Psoas muscle (tissue), 8 donors: ENCODE data around the gene DPP3. TPM values are rescaled to one million over a fixed set of nuclear protein-coding genes. Genes with fewer than 3 reads are reported as not detected.
A peak's percentile ranks its signal among the peaks of the same experiment; 100 is the strongest.
"Not testable (repeated sequence)": the region's sequence is repeated elsewhere in the genome, so short reads cannot be mapped to it uniquely, and the experiment has no call there.

Experiments used
- ATAC-seq, 4 donors: fragments of 200-7000 bp; cut with Tn5 transposase; one replicate each; pipeline ENCODE4 v1.9.1; 2020; ENCODE audit warnings: moderate library complexity in 3 of 4, mild to moderate bottlenecking in 2 of 4
- DNase-seq, 2 donors: peaks; one replicate each; pipeline ENCODE4 v3.0.0-alpha.2; 2020
- H3K27ac ChIP-seq: fragments of 200-600 bp; one replicate; pipeline ENCODE4 v1.8.0; 2022
- H3K27me3 ChIP-seq, 3 donors: fragments of 200-600 bp in 1 of 3; one replicate each; pipeline versions ENCODE4 v1.6.1 to v1.8.0; 2013 to 2022; ENCODE audit warnings: low read length in 2 of 3, mild to moderate bottlenecking in 2 of 3, moderate library complexity in 1 of 3; ENCODE audit not compliant: insufficient read depth in 3 of 3
- H3K36me3 ChIP-seq, 2 donors: fragments of 200-600 bp in 1 of 2; one replicate each; pipeline versions ENCODE4 v1.6.1 to v1.8.0; 2013 to 2022; ENCODE audit warnings: low read depth in 1 of 2, mild to moderate bottlenecking in 1 of 2, moderate library complexity in 1 of 2; ENCODE audit not compliant: insufficient read depth in 1 of 2
- H3K4me1 ChIP-seq: fragments of 200-600 bp; one replicate; pipeline ENCODE4 v1.8.0; 2022
- H3K4me3 ChIP-seq: fragments of 200-600 bp; one replicate; pipeline ENCODE4 v1.8.0; 2022; ENCODE audit warnings: mild to moderate bottlenecking
- H3K9me3 ChIP-seq: fragments of 200-600 bp; one replicate; pipeline ENCODE4 v1.8.0; 2022
- WGBS, 3 donors: extraction: QIAGEN DNeasy Blood & Tissue Kit; methylation state at CpG; one replicate each; pipeline versions ENCODE4 v1.1.6 to v1.1.7; 2013; 5-methylcytosine and 5-hydroxymethylcytosine counted together
- intact Hi-C, 2 donors: fragments of 100-400 bp; cut with DNase I; formaldehyde crosslinking; loops; one replicate each; pipeline versions ENCODE4 v1.11.0 to v1.14.2; 2022
- long read RNA-seq, 2 donors: library from polyadenylated mRNA; unstranded; transcript quantifications; one replicate each; pipeline ENCODE4 v2.0.0, GENCODE V29; 2021
- polyA plus RNA-seq, 3 donors: library from polyadenylated mRNA; stranded (reverse); fragments of 200-250 nt; gene quantifications; one replicate each; pipeline ENCODE4 v1.2.3, GENCODE V29; 2013
- total RNA-seq, 4 donors: library from RNA; stranded (reverse); fragmentation: NEBNext Ultra II Directional in 2 of 4; extraction: Animal tissue kit (Norgen Biotek cat#: 25700) in 2 of 4; gene quantifications; one replicate each; pipeline versions ENCODE4 v1.2.1 to v1.2.4, GENCODE V29; 2021 to 2023
- TF ChIP-seq, protein P1 (sequence below): fragments of 200-600 bp; IDR thresholded peaks from one replicate; pipeline ENCODE4 v1.8.0; 2022; ENCODE audit warnings: antibody characterized with exemption
- donor health status: healthy with polysubstance abuse.
- donor health status: DM: no; HTN: no; CAD: no; lungs with moderate emphysema.
- donor health status: Bipolar disorder and iron deficiency.
- donor health status: healthy.
- donor health status: DM: yes; HTN: yes; CAD: no.
- donor health status: DM: no; HTN: no; CAD: no.
- donor health status: DM: no; HTN: no; CAD: no.
- donor health status: DM: yes; HTN: yes; CAD: no.

Gene DPP3
- total RNA-seq: 10 to 100 TPM; 24.0 to 44.4 (median 29.8) TPM
- polyA plus RNA-seq: 10 to 100 TPM; 30.7 to 58.7 (median 57.9) TPM
- long read RNA-seq, donor 1, transcript DPP3-211 (18 exons, 3,078 nt): major isoform, 9 of 25 reads
- long read RNA-seq, donor 1, transcript DPP3-209 (18 exons, 2,974 nt): minor isoform, 8 of 25 reads
- long read RNA-seq, donor 1, partial matches to known transcripts: 6 of 25 reads
- long read RNA-seq, donor 1, other reads (novel, unspliced or antisense): 1 of 25 reads
- long read RNA-seq, donor 2, transcript DPP3-211 (18 exons, 3,078 nt): major isoform, 13 of 44 reads
- long read RNA-seq, donor 2, transcript DPP3-209 (18 exons, 2,974 nt): minor isoform, 12 of 44 reads
- long read RNA-seq, donor 2, partial matches to known transcripts: 15 of 44 reads
- long read RNA-seq, donor 2, other reads (novel, unspliced or antisense): 4 of 44 reads

- H3K27ac ChIP-seq: peak within 1 kb of the TSS; percentile 95
- no peaks in the 10 kb centered on the region for H3K27me3 ChIP-seq
- TF ChIP-seq, protein P1, sequence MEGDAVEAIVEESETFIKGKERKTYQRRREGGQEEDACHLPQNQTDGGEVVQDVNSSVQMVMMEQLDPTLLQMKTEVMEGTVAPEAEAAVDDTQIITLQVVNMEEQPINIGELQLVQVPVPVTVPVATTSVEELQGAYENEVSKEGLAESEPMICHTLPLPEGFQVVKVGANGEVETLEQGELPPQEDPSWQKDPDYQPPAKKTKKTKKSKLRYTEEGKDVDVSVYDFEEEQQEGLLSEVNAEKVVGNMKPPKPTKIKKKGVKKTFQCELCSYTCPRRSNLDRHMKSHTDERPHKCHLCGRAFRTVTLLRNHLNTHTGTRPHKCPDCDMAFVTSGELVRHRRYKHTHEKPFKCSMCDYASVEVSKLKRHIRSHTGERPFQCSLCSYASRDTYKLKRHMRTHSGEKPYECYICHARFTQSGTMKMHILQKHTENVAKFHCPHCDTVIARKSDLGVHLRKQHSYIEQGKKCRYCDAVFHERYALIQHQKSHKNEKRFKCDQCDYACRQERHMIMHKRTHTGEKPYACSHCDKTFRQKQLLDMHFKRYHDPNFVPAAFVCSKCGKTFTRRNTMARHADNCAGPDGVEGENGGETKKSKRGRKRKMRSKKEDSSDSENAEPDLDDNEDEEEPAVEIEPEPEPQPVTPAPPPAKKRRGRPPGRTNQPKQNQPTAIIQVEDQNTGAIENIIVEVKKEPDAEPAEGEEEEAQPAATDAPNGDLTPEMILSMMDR: no peak
- H3K36me3 ChIP-seq: peaks cover under 1 to 38% of the 10 kb centered on the region in 2 donors
- H3K4me1 ChIP-seq: peaks cover 24% of the 10 kb centered on the region
- intact Hi-C loops: loop anchor here in 1 of 2 donors (1.0 kb wide), 1 partner anchor 42 kb away; the partner anchor contains the start of gene MRPL11
- H3K4me3 ChIP-seq: peak within 1 kb of the TSS; percentile 96
- peak; percentile 90 to 97 (median 94) for ATAC-seq
- 1% methylated on average over 57 to 62 of the region's 62 CpGs for WGBS, 3 donors
- H3K9me3 ChIP-seq: no peaks in the 10 kb centered on the region
- DNase-seq: peak; percentile 99
Measured at GRCh38 chr11:66480117-66480938, at the start of gene DPP3. Gene DPP3 (plus strand): TSS chr11:66480434. CDS start chr11:66482201, 1,767 bp downstream.

GRCh38 chr11:66431287-66431686 lies 48.9 kb upstream of the DPP3 start:
- H3K4me3 ChIP-seq, ATAC-seq, H3K4me1 ChIP-seq, H3K9me3 ChIP-seq, intact Hi-C loops, H3K27me3 ChIP-seq, DNase-seq, H3K27ac ChIP-seq: not testable (repeated sequence)
- peaks cover 9 to 37% of the 10 kb centered on the region in 2 donors for H3K36me3 ChIP-seq

GRCh38 chr11:66431871-66432329 lies 48.3 kb upstream of the DPP3 start:
- H3K36me3 ChIP-seq: peaks cover 9 to 43% of the 10 kb centered on the region in 2 donors
- H3K9me3 ChIP-seq, H3K4me1 ChIP-seq, H3K27ac ChIP-seq, H3K27me3 ChIP-seq, ATAC-seq, intact Hi-C loops, H3K4me3 ChIP-seq, DNase-seq: not testable (repeated sequence)
- WGBS, 3 donors: 82 to 87% (median 82%) methylated on average over 8 of the region's 8 CpGs

GRCh38 chr11:66432597-66432996 lies 47.6 kb upstream of the DPP3 start:
- Histone ChIP-seq H3K4me3 (no peak overlapping the region), H3K36me3 (peaks cover 9 to 47% of the 10 kb centered on the region in 2 donors), H3K9me3 (no peaks in the 10 kb centered on the region), H3K27me3 (no peaks in the 10 kb centered on the region), H3K4me1 (peaks cover 3% of the 10 kb centered on the region), H3K27ac (no peak overlapping the region)
- ATAC-seq (no peak), DNase-seq (no peak)
- TF ChIP-seq, protein P1: no peak
- 90 to 93% (median 91%) methylated on average over 7 of the region's 7 CpGs for WGBS, 3 donors
- intact Hi-C loops: no loop called here

DNA sequence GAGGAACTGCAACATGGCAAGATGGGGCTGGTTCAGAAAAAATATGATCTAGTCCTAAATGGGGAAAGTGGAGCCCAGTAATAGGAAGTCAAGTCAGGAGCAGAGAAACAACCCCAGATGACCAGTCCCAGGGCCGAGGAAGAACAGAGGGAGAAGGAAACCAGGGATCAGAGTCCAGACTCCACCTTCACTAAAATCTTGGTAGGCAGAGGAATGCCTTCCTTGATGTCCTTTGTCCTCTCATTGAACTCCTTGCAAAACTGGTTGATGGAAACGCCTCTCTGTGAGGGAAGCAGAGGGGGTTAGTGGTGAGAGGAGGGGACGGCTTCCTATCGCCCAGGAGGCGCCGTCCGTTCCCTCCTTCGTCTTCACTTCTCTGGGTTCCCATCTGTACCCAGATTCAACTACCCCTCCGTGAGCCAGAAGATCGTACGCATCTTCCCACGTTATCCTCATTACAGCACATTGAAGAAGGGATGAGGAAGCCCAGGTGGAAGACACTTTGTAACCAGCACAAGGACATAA lies 42.2 kb upstream of the DPP3 start:
- intact Hi-C loops: loop anchor here in 1 of 2 donors (1.0 kb wide), 1 partner anchor 42 kb away; the partner anchor contains the start of gene DPP3
- Histone ChIP-seq H3K27ac (peak overlapping the region; percentile 89), H3K36me3 (peaks cover 9 to 41% of the 10 kb centered on the region in 2 donors), H3K27me3 (no peaks in the 10 kb centered on the region), H3K4me1 (peaks cover 8% of the 10 kb centered on the region), H3K9me3 (no peaks in the 10 kb centered on the region), H3K4me3 (peak overlapping the region; percentile 97)
- 5 to 10% (median 5%) methylated on average over 10 to 12 of the region's 12 CpGs for WGBS, 3 donors
- TF ChIP-seq, protein P1: no peak
- no peak for ATAC-seq
- no peak for DNase-seq
